ENCODE measurements around the gene CEP97. TPM values are rescaled to one million over a fixed set of nuclear protein-coding genes. Genes with fewer than 3 reads are reported as not detected.

The CEP97 gene
- polyA plus RNA-seq, 1 donor (not counting 4 experiments of a cell fraction or from before 2014, with no cell fraction given): 3.6 TPM

DNA sequence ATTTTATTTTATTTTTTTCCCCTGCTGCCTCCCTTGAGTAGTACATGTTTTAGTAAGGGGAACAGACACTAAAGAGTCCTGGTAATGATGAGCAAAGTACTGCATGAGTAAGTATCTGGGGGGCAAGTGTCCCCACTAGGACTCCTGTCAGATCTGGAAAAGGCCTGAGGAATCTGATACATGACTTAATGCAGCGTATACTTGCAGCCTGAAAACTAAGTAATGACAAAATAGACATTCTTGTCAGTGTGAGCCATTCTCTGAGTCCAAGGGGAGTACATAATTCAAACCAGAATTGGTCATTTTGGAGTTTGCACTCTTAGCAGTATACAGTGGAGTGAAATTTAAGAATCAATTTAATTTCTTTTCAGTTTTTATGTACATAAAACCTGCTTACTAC lies 82.1 kb downstream of the CEP97 start:
- Histone ChIP-seq H3K36me3 (ENCODE audit: control insufficient read depth in 2 of 2, extremely low read depth in 1 of 2, insufficient read depth in 2 of 2, low read length in 2 of 2) (peaks cover 0 to 2% of the 10 kb centered on the region in 2 experiments), H4K20me1 (ENCODE audit: control insufficient read depth, extremely low read depth, insufficient read depth, low read length) (no peaks in the 10 kb centered on the region), H3K4me3 (ENCODE audit: control insufficient read depth in 2 of 3, extremely low read depth in 1 of 3, insufficient read depth in 2 of 3, low read depth in 1 of 3, low read length in 3 of 3) (no peak overlapping the region), H3K9me3 (ENCODE audit: control insufficient read depth, low read depth, low read length) (no peaks in the 10 kb centered on the region), H3K27me3 (ENCODE audit: control insufficient read depth, extremely low read depth, insufficient read depth, low read length) (no peaks in the 10 kb centered on the region), H3K9ac (ENCODE audit: control insufficient read depth, extremely low read depth, insufficient read depth, low read length) (no peak overlapping the region), H3K9me1 (ENCODE audit: control insufficient read depth, extremely low read depth, insufficient read depth, low read length) (no peaks in the 10 kb centered on the region), H3K79me2 (ENCODE audit: control insufficient read depth, insufficient read depth, low read length) (no peaks in the 10 kb centered on the region), H3K4me1 (ENCODE audit: control insufficient read depth, extremely low read depth, insufficient read depth, low read length) (no peaks in the 10 kb centered on the region), H2AFZ (ENCODE audit: control insufficient read depth, low read length) (no peak overlapping the region), H3K4me2 (ENCODE audit: control insufficient read depth, extremely low read depth, insufficient read depth, low read depth, low read length) (no peak overlapping the region), H3K27ac (ENCODE audit: control insufficient read depth, insufficient read depth, low read length) (no peak overlapping the region)
- no peak for TF ChIP-seq CTCF (optimal IDR thresholded peaks at IDR 0.05 in 1 of 3, IDR thresholded peaks at IDR 0.05 in 1 of 3, conservative IDR thresholded peaks at IDR 0.05 in 1 of 3; ENCODE audit: extremely low read depth in 1 of 3, insufficient read depth in 2 of 3, low read length in 3 of 3)
- no peak for TF ChIP-seq EZH2 (IDR thresholded peaks at IDR 0.05; ENCODE audit: low read length)
- FAIRE-seq (no peak), DNase-seq (ENCODE audit: low read depth, low spot score) (no peak)
- dilution Hi-C loops (cut with MboI; ENCODE audit: extremely low pct_ligation_motif_present, low sequenced_read_pairs): loop anchor here (10.0 kb wide), 1 partner anchor 418 kb away; no protein-coding TSS in a partner anchor

GRCh38 chr3:101807888-101808287 lies 83.5 kb downstream of the CEP97 start:
- Histone ChIP-seq H3K27me3 (ENCODE audit: control insufficient read depth, extremely low read depth, insufficient read depth, low read length) (no peaks in the 10 kb centered on the region), H4K20me1 (ENCODE audit: control insufficient read depth, extremely low read depth, insufficient read depth, low read length) (no peaks in the 10 kb centered on the region), H3K27ac (ENCODE audit: control insufficient read depth, insufficient read depth, low read length) (no peak overlapping the region), H3K9me1 (ENCODE audit: control insufficient read depth, extremely low read depth, insufficient read depth, low read length) (no peaks in the 10 kb centered on the region), H3K4me3 (ENCODE audit: control insufficient read depth in 2 of 3, extremely low read depth in 1 of 3, insufficient read depth in 2 of 3, low read depth in 1 of 3, low read length in 3 of 3) (no peak overlapping the region), H3K79me2 (ENCODE audit: control insufficient read depth, insufficient read depth, low read length) (no peaks in the 10 kb centered on the region), H3K4me1 (ENCODE audit: control insufficient read depth, extremely low read depth, insufficient read depth, low read length) (no peaks in the 10 kb centered on the region), H2AFZ (ENCODE audit: control insufficient read depth, low read length) (no peak overlapping the region), H3K9me3 (ENCODE audit: control insufficient read depth, low read depth, low read length) (no peaks in the 10 kb centered on the region), H3K36me3 (ENCODE audit: control insufficient read depth in 2 of 2, extremely low read depth in 1 of 2, insufficient read depth in 2 of 2, low read length in 2 of 2) (no peaks in the 10 kb centered on the region), H3K4me2 (ENCODE audit: control insufficient read depth, extremely low read depth, insufficient read depth, low read depth, low read length) (no peak overlapping the region), H3K9ac (ENCODE audit: control insufficient read depth, extremely low read depth, insufficient read depth, low read length) (no peak overlapping the region)
- FAIRE-seq (no peak), DNase-seq (ENCODE audit: low read depth, low spot score) (no peak)
- TF ChIP-seq CTCF (optimal IDR thresholded peaks at IDR 0.05 in 1 of 3, IDR thresholded peaks at IDR 0.05 in 1 of 3, conservative IDR thresholded peaks at IDR 0.05 in 1 of 3; ENCODE audit: extremely low read depth in 1 of 3, insufficient read depth in 2 of 3, low read length in 3 of 3) (no peak), EZH2 (IDR thresholded peaks at IDR 0.05; ENCODE audit: low read length) (no peak)
- dilution Hi-C loops (cut with MboI; ENCODE audit: extremely low pct_ligation_motif_present, low sequenced_read_pairs): loop anchor here (10.0 kb wide), 1 partner anchor 417 kb away; no protein-coding TSS in a partner anchor

Measured in keratinocyte (primary cell).